Natural killer cell (primary cell): ENCODE results near the gene NPAT. TPM values are rescaled to one million over a fixed set of nuclear protein-coding genes. Genes with fewer than 3 reads are reported as not detected.
A peak's percentile ranks its signal among the peaks of the same experiment; 100 is the strongest.

ENCODE experiments used
- ATAC-seq, 3 donors: fragments of 150-1000 bp in 2 of 3; fragments of 200-7000 bp in 1 of 3; cut with Tn5 transposase; 1 replicate in 1 of 3; 2 replicates in 2 of 3; pipeline ENCODE4 v1.10.0; 2021; ENCODE audit warnings: mild to moderate bottlenecking in 2 of 3, moderate library complexity in 2 of 3
- DNase-seq, 2 donors: peaks; one replicate each; pipeline versions ENCODE4 v3.0.0 to v3.0.0-alpha.2; 2013 to 2021; ENCODE audit warnings: mixed read lengths in 1 of 2
- H3K27ac ChIP-seq: one replicate; pipeline ENCODE4 v1.5.1; 2013; ENCODE audit warnings: mild to moderate bottlenecking, low read length
- H3K27me3 ChIP-seq: one replicate; pipeline ENCODE4 v1.6.1; 2013; ENCODE audit warnings: low read length; ENCODE audit not compliant: control insufficient read depth, insufficient read depth
- H3K36me3 ChIP-seq: one replicate; pipeline ENCODE4 v1.6.1; 2013; ENCODE audit warnings: low read length; ENCODE audit not compliant: control insufficient read depth, insufficient read depth
- H3K4me1 ChIP-seq: one replicate; pipeline ENCODE4 v1.6.1; 2013; ENCODE audit warnings: low read length; ENCODE audit not compliant: control insufficient read depth, insufficient read depth
- H3K4me3 ChIP-seq: one replicate; pipeline ENCODE4 v1.5.1; 2013; ENCODE audit warnings: low read length
- H3K9me3 ChIP-seq: one replicate; pipeline ENCODE4 v1.6.1; 2013; ENCODE audit warnings: low read length; ENCODE audit not compliant: control insufficient read depth, insufficient read depth
- H3K27ac Mint-ChIP-seq, 2 donors: one replicate each; pipeline ENCODE4 v1.8.0; 2022; ENCODE audit warnings: mild to moderate bottlenecking in 2 of 2, mixed read lengths in 2 of 2, moderate library complexity in 1 of 2
- H3K27me3 Mint-ChIP-seq, 2 donors: one replicate each; pipeline ENCODE4 v1.8.0; 2022; ENCODE audit warnings: low read depth in 2 of 2, mixed read lengths in 2 of 2
- H3K36me3 Mint-ChIP-seq: one replicate; pipeline ENCODE4 v1.8.0; 2022; ENCODE audit warnings: mixed read lengths
- H3K4me1 Mint-ChIP-seq, 2 donors: one replicate each; pipeline ENCODE4 v1.8.0; 2022; ENCODE audit warnings: mixed read lengths in 2 of 2
- H3K4me3 Mint-ChIP-seq: one replicate; pipeline ENCODE4 v1.8.0; 2022; ENCODE audit warnings: mild to moderate bottlenecking, moderate library complexity, mixed read lengths
- H3K9me3 Mint-ChIP-seq, 2 donors: one replicate each; pipeline ENCODE4 v1.8.0; 2022; ENCODE audit warnings: mixed read lengths in 2 of 2
- WGBS: methylation state at CpG from one replicate; pipeline ENCODE4 v1.1.7; 2013; ENCODE audit warnings: missing lambda C conversion rate; ENCODE audit not compliant: insufficient coverage; 5-methylcytosine and 5-hydroxymethylcytosine counted together
- intact Hi-C: fragments of 100-400 bp; cut with micrococcal nuclease; formaldehyde crosslinking; loops from one replicate; pipeline ENCODE4 v1.14.2; 2022
- total RNA-seq, 4 donors: library from RNA; stranded (reverse); fragments of 120-200 nt in 1 of 4; gene quantifications; one replicate each; pipeline versions ENCODE4 v1.2.3 to v1.2.4, GENCODE V29; 2013 to 2022
- TF ChIP-seq, protein P1 (sequence below): fragments of 200-600 bp; IDR thresholded peaks from one replicate; pipeline ENCODE4 v1.8.0; 2022; ENCODE audit warnings: antibody characterized with exemption

NPAT gene
- total RNA-seq: 10 to 100 TPM; 34.8 to 42.6 (median 36.1) TPM
- total RNA-seq (2013): 51.8 TPM

DNA sequence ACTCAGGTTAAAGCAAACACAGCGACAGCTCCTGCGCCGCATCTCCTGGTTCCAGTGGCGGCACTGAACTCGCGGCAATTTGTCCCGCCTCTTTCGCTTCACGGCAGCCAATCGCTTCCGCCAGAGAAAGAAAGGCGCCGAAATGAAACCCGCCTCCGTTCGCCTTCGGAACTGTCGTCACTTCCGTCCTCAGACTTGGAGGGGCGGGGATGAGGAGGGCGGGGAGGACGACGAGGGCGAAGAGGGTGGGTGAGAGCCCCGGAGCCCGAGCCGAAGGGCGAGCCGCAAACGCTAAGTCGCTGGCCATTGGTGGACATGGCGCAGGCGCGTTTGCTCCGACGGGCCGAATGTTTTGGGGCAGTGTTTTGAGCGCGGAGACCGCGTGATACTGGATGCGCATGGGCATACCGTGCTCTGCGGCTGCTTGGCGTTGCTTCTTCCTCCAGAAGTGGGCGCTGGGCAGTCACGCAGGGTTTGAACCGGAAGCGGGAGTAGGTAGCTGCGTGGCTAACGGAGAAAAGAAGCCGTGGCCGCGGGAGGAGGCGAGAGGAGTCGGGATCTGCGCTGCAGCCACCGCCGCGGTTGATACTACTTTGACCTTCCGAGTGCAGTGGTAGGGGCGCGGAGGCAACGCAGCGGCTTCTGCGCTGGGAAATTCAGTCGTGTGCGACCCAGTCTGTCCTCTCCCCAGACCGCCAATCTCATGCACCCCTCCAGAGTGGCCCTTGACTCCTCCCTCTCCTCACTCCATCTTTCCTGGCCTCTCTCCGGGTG is at the start of gene NPAT, which contains the start of gene ATM:
NPAT (minus strand) TSS at position 65 of the 774 bp plus-strand sequence. CDS start 102 bp downstream, outside the sequence.
ATM (plus strand) TSS at position 494 of the 774 bp plus-strand sequence. CDS start 4,558 bp downstream, outside the sequence.
- Histone ChIP-seq H3K36me3 (peaks cover 9% of the 10 kb centered on the region), H3K9me3 (no peaks in the 10 kb centered on the region), H3K27me3 (no peaks in the 10 kb centered on the region), H3K4me1 (peaks cover 11% of the 10 kb centered on the region), H3K27ac (peak within 1 kb of the TSS; percentile 88), H3K4me3 (peak within 1 kb of the TSS; percentile 65)
- TF ChIP-seq, protein P1, sequence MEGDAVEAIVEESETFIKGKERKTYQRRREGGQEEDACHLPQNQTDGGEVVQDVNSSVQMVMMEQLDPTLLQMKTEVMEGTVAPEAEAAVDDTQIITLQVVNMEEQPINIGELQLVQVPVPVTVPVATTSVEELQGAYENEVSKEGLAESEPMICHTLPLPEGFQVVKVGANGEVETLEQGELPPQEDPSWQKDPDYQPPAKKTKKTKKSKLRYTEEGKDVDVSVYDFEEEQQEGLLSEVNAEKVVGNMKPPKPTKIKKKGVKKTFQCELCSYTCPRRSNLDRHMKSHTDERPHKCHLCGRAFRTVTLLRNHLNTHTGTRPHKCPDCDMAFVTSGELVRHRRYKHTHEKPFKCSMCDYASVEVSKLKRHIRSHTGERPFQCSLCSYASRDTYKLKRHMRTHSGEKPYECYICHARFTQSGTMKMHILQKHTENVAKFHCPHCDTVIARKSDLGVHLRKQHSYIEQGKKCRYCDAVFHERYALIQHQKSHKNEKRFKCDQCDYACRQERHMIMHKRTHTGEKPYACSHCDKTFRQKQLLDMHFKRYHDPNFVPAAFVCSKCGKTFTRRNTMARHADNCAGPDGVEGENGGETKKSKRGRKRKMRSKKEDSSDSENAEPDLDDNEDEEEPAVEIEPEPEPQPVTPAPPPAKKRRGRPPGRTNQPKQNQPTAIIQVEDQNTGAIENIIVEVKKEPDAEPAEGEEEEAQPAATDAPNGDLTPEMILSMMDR: peak; percentile 64
- no peaks in the 10 kb centered on the region for H3K36me3 Mint-ChIP-seq
- no peak within 1 kb of the TSS for H3K4me3 Mint-ChIP-seq
- H3K4me1 Mint-ChIP-seq: peaks cover 61 to 64% of the 10 kb centered on the region in 2 donors
- ATAC-seq (peak; percentile 76 to 94 (median 85)), DNase-seq (peak; percentile 98 to 100)
- no peaks in the 10 kb centered on the region for H3K27me3 Mint-ChIP-seq
- no peak within 1 kb of the TSS for H3K27ac Mint-ChIP-seq
- intact Hi-C loops: loop anchor here (1.0 to 10.0 kb wide), 4 partner anchors 14 to 768 kb away; partner anchors contain the start of genes C11orf65 and CWF19L2
- H3K9me3 Mint-ChIP-seq: no peaks in the 10 kb centered on the region
- under 1% methylated on average over 70 of the region's 70 CpGs for WGBS

DNA sequence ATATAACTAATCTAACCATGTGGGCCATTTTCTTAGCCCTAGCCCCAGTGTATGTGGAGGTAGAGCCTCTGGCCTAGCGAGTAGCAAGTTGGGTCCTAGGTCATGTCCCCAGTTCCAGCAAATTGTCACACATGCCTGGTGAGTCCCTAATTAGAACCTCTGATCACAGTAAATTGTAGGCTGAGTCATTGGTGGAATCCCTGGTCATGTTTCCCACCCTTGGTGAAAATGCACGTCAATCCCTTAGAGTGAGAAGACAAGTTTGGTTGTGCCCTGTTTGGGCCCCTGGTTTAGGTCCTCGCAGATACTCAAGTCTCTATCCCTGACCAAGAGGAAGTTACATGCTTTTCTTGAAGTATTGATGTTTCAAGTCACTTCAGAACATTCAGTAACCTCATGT is 47.1 kb upstream of the NPAT start:
- no peaks in the 10 kb centered on the region for H3K4me1 ChIP-seq
- H3K27ac Mint-ChIP-seq: peak overlapping the region; percentile 67 to 75
- H3K4me1 Mint-ChIP-seq: peaks cover 12 to 18% of the 10 kb centered on the region in 2 donors
- DNase-seq (no peak), ATAC-seq (no peak)
- H3K4me3 ChIP-seq: no peak overlapping the region
- no peaks in the 10 kb centered on the region for H3K27me3 ChIP-seq
- no peak overlapping the region for H3K4me3 Mint-ChIP-seq
- peaks cover 19% of the 10 kb centered on the region for H3K36me3 Mint-ChIP-seq
- H3K36me3 ChIP-seq: peaks cover 64% of the 10 kb centered on the region
- H3K9me3 ChIP-seq: no peaks in the 10 kb centered on the region
- WGBS: 89% methylated on average over 3 of the region's 3 CpGs
- no peak overlapping the region for H3K27ac ChIP-seq
- TF ChIP-seq, protein P1: no peak
- intact Hi-C loops: no loop called here
- H3K27me3 Mint-ChIP-seq: no peaks in the 10 kb centered on the region
- peaks cover 0 to 5% of the 10 kb centered on the region in 2 donors for H3K9me3 Mint-ChIP-seq

DNA sequence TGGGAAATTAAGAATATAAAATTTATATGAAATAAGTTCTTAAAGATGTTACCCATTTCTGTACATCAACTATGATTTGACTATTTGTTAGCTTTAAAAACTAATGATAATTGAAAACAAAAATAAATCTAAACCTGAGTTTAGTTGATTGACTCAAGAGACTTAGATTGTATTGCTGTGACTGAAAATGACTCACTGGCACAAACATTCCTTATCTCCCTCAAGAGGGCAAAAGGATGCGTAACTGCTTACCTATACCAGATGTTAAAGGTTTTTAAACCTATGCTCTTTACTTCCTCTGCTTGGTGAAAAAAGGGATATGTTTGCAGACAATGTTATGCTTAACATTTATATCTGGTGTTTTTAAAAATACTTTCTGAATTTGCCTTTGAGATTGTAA is 30.7 kb upstream of the NPAT start:
- Histone ChIP-seq H3K4me3 (no peak overlapping the region), H3K27ac (no peak overlapping the region)
- peaks cover 18% of the 10 kb centered on the region in 2 donors for H3K4me1 Mint-ChIP-seq

More for the DNA sequence above, 30.7 kb upstream of the NPAT start:
- peak overlapping the region; percentile 87 for H3K27ac Mint-ChIP-seq
- H3K27me3 Mint-ChIP-seq: no peaks in the 10 kb centered on the region
- Histone ChIP-seq H3K36me3 (peaks cover 94% of the 10 kb centered on the region), H3K27me3 (no peaks in the 10 kb centered on the region), H3K9me3 (no peaks in the 10 kb centered on the region), H3K4me1 (no peaks in the 10 kb centered on the region)
- no peaks in the 10 kb centered on the region for H3K9me3 Mint-ChIP-seq
- no CpG with 5 or more reads among the region's 1 CpG for whole genome bisulfite sequencing
- no peak for ATAC-seq
- DNase-seq: peak in 1 of 2 donors; percentile 33
- peaks cover 36% of the 10 kb centered on the region for H3K36me3 Mint-ChIP-seq
- H3K4me3 Mint-ChIP-seq: no peak overlapping the region
- intact Hi-C loops: loop anchor here (5.0 to 10.0 kb wide), 2 partner anchors 36 to 52 kb away; no protein-coding TSS in a partner anchor
- TF ChIP-seq, protein P1: no peak
